ENCODE results near the gene CRY2.

- TF ChIP-seq PATZ1 (CRISPR knock-in tag; IDR thresholded peaks at IDR 0.05; ENCODE audit: borderline replicate concordance) (no peak), POU6F1 (CRISPR knock-in tag; IDR thresholded peaks at IDR 0.05; ENCODE audit: borderline replicate concordance, low read depth) (no peak), BACH2 (CRISPR knock-in tag; IDR thresholded peaks at IDR 0.05; ENCODE audit: borderline replicate concordance) (no peak), ZFP30 (CRISPR knock-in tag; IDR thresholded peaks at IDR 0.05) (no peak)
These were observed 6.3 kb downstream of the CRY2 start for GRCh38 chr11:45853332-45854219.

Measured in SK-N-SH treated with all-trans-retinoic acid at 6 μM for 48 hours (cell line).